Measurements from ENCODE around the gene FANK1. TPM values are rescaled to one million over a fixed set of nuclear protein-coding genes. Genes with fewer than 3 reads are reported as not detected.

Gene FANK1
- polyA plus RNA-seq, 1 donor from 2014 or later, result 3.1 TPM

- H3F3A ChIP-seq (ENCODE audit: insufficient read depth, low read length, poor library complexity, severe bottlenecking), result no peaks in the 10 kb centered on the region
- H3K27me3 ChIP-seq (ENCODE audit: insufficient read depth, low read depth, low read length), result no peaks in the 10 kb centered on the region
- no peak overlapping the region for H2AFZ ChIP-seq (ENCODE audit: low read depth, low read length)
- H4K20me1 ChIP-seq (ENCODE audit: insufficient read depth), result no peaks in the 10 kb centered on the region
- TF ChIP-seq EP300 (conservative IDR thresholded peaks at IDR 0.05; ENCODE audit: poor library complexity, severe bottlenecking), result no peak
- no peak for TF ChIP-seq MXI1 (conservative IDR thresholded peaks at IDR 0.05; ENCODE audit: poor library complexity, severe bottlenecking)
- no peak for TF ChIP-seq TAF1 (IDR thresholded peaks at IDR 0.05; ENCODE audit: low read depth)
- TF ChIP-seq POLR2AphosphoS5 (IDR thresholded peaks at IDR 0.05), result no peak
- TF ChIP-seq SMC3 (conservative IDR thresholded peaks at IDR 0.05; ENCODE audit: poor library complexity), result no peak
- H3K9me2 ChIP-seq (ENCODE audit: insufficient read depth, low read length), result no peaks in the 10 kb centered on the region
- H3K4me3 ChIP-seq (ENCODE audit: low read length), result no peak overlapping the region
- no peak overlapping the region for H3K4me2 ChIP-seq (ENCODE audit: low read length)
- H3K9ac ChIP-seq (ENCODE audit: low read length), result no peak overlapping the region
- H3K79me2 ChIP-seq (replicated peaks; ENCODE audit: insufficient read depth, low read length), result no peaks in the 10 kb centered on the region
- H3K9me3 ChIP-seq (ENCODE audit: low read length), result no peaks in the 10 kb centered on the region
- H3K36me3 ChIP-seq (ENCODE audit: insufficient read depth, low read length), result no peaks in the 10 kb centered on the region
- H3K27ac ChIP-seq (ENCODE audit: low read length), result no peak overlapping the region
Measured at GRCh38 chr10:125933693-125934092, 37.3 kb downstream of the FANK1 start.

DNA sequence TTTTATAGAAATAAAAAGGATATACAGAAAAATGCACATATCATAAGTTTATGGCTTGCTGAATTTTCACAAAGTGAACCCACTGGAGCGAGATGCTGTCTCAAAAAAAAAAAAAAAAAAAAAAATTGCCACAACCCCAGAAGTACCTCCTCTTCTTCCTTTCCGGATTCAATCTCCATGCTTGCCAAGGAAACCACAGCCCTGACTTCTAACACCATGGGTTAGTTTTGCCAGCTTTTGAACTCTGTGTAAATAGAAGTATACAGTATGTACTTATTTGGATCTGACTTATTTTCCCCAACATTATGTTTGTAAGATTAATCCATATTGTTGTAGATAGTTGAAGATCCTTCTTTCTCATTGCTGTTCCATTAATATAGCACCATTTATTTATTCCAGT lies 40.0 kb downstream of the FANK1 start:
- H3K79me2 ChIP-seq (replicated peaks; ENCODE audit: insufficient read depth, low read length), result no peaks in the 10 kb centered on the region
- H2AFZ ChIP-seq (ENCODE audit: low read depth, low read length), result no peak overlapping the region
- H3K4me2 ChIP-seq (ENCODE audit: low read length), result no peak overlapping the region
- H3K9ac ChIP-seq (ENCODE audit: low read length), result no peak overlapping the region
- H3K27me3 ChIP-seq (ENCODE audit: insufficient read depth, low read depth, low read length), result no peaks in the 10 kb centered on the region
- H3K4me3 ChIP-seq (ENCODE audit: low read length), result no peak overlapping the region
- no peaks in the 10 kb centered on the region for H3K9me2 ChIP-seq (ENCODE audit: insufficient read depth, low read length)
- no peaks in the 10 kb centered on the region for H3K36me3 ChIP-seq (ENCODE audit: insufficient read depth, low read length)
- no peaks in the 10 kb centered on the region for H3K9me3 ChIP-seq (ENCODE audit: low read length)
- no peaks in the 10 kb centered on the region for H4K20me1 ChIP-seq (ENCODE audit: insufficient read depth)
- no peak overlapping the region for H3K27ac ChIP-seq (ENCODE audit: low read length)
- no peak for TF ChIP-seq POLR2AphosphoS5 (IDR thresholded peaks at IDR 0.05)
- no peak for TF ChIP-seq SMC3 (conservative IDR thresholded peaks at IDR 0.05; ENCODE audit: poor library complexity)
- no peak for TF ChIP-seq RAD21 (conservative IDR thresholded peaks at IDR 0.05)
- TF ChIP-seq TAF1 (IDR thresholded peaks at IDR 0.05; ENCODE audit: low read depth), result no peak
- TF ChIP-seq CTCF (IDR thresholded peaks at IDR 0.05; ENCODE audit: poor library complexity, severe bottlenecking), result no peak
- no peaks in the 10 kb centered on the region for H3F3A ChIP-seq (ENCODE audit: insufficient read depth, low read length, poor library complexity, severe bottlenecking)

DNA sequence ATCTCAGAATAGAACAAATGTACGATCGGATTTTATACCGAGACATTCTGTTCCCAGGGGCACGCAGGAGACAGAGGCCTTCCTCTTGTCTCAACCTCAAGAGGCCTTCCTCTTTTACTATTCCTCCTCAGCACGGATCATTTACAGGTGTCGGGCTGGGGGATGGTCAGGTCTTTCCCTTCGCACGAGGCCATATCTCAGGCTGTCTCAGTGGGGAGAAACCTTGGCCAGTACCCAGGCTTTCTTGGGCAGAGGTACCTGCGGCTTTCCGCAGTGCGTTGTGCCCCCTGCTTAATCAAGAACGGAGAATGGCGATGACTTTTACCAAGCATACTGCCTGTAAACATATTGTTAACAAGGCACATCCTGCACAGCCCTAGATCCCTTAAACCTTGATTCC lies 44.2 kb downstream of the FANK1 start:
- Histone ChIP-seq H3K27me3 (ENCODE audit: insufficient read depth, low read depth, low read length) (no peaks in the 10 kb centered on the region), H3K27ac (ENCODE audit: low read length) (no peak overlapping the region), H4K20me1 (ENCODE audit: insufficient read depth) (no peaks in the 10 kb centered on the region), H3K9me3 (ENCODE audit: low read length) (no peaks in the 10 kb centered on the region), H2AFZ (ENCODE audit: low read depth, low read length) (no peak overlapping the region), H3K9me2 (ENCODE audit: insufficient read depth, low read length) (no peaks in the 10 kb centered on the region), H3K4me3 (ENCODE audit: low read length) (no peak overlapping the region), H3K4me2 (ENCODE audit: low read length) (no peak overlapping the region), H3F3A (ENCODE audit: insufficient read depth, low read length, poor library complexity, severe bottlenecking) (no peaks in the 10 kb centered on the region), H3K79me2 (replicated peaks; ENCODE audit: insufficient read depth, low read length) (no peaks in the 10 kb centered on the region), H3K9ac (ENCODE audit: low read length) (no peak overlapping the region), H3K36me3 (ENCODE audit: insufficient read depth, low read length) (no peaks in the 10 kb centered on the region)
- TF ChIP-seq EP300 (conservative IDR thresholded peaks at IDR 0.05; ENCODE audit: poor library complexity, severe bottlenecking) (no peak), SMC3 (conservative IDR thresholded peaks at IDR 0.05; ENCODE audit: poor library complexity) (no peak), RAD21 (conservative IDR thresholded peaks at IDR 0.05) (no peak), CTCF (IDR thresholded peaks at IDR 0.05; ENCODE audit: poor library complexity, severe bottlenecking) (no peak), MXI1 (conservative IDR thresholded peaks at IDR 0.05; ENCODE audit: poor library complexity, severe bottlenecking) (no peak)
- TF ChIP-seq, protein P1, sequence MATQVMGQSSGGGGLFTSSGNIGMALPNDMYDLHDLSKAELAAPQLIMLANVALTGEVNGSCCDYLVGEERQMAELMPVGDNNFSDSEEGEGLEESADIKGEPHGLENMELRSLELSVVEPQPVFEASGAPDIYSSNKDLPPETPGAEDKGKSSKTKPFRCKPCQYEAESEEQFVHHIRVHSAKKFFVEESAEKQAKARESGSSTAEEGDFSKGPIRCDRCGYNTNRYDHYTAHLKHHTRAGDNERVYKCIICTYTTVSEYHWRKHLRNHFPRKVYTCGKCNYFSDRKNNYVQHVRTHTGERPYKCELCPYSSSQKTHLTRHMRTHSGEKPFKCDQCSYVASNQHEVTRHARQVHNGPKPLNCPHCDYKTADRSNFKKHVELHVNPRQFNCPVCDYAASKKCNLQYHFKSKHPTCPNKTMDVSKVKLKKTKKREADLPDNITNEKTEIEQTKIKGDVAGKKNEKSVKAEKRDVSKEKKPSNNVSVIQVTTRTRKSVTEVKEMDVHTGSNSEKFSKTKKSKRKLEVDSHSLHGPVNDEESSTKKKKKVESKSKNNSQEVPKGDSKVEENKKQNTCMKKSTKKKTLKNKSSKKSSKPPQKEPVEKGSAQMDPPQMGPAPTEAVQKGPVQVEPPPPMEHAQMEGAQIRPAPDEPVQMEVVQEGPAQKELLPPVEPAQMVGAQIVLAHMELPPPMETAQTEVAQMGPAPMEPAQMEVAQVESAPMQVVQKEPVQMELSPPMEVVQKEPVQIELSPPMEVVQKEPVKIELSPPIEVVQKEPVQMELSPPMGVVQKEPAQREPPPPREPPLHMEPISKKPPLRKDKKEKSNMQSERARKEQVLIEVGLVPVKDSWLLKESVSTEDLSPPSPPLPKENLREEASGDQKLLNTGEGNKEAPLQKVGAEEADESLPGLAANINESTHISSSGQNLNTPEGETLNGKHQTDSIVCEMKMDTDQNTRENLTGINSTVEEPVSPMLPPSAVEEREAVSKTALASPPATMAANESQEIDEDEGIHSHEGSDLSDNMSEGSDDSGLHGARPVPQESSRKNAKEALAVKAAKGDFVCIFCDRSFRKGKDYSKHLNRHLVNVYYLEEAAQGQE (IDR thresholded peaks at IDR 0.05; ENCODE audit: borderline replicate concordance), result no peak

Measured in neural cell (in vitro differentiated cells).